ENCODE results near the gene PLA2G10. TPM values are rescaled to one million over a fixed set of nuclear protein-coding genes. Genes with fewer than 3 reads are reported as not detected.
A peak's percentile ranks its signal among the peaks of the same experiment; 100 is the strongest.
"Not testable (repeated sequence)": the region's sequence is repeated elsewhere in the genome, so short reads cannot be mapped to it uniquely, and the experiment has no call there.

The PLA2G10 gene
- total RNA-seq, 5 donors from 2014 or later (not counting 1 experiment from before 2014, with no cell fraction given), result 0.29 TPM; not detected in 4

GRCh38 chr16:14641206-14641605 lies 52.9 kb downstream of the PLA2G10 start:
- H3K4me3 ChIP-seq (ENCODE audit: control insufficient read depth in 1 of 2, extremely low read depth in 1 of 2, low read length in 1 of 2), result no peak overlapping the region
- Mint-ChIP-seq H3K36me3 (peaks cover 18% of the 10 kb centered on the region), H3K27ac (no peak overlapping the region), H3K9me3 (no peaks in the 10 kb centered on the region), H3K4me1 (peaks cover 37 to 44% (median 40%) of the 10 kb centered on the region in 3 donors), H3K27me3 (no peaks in the 10 kb centered on the region), H3K4me3 (no peak overlapping the region)
- POLR2A ChIA-PET, result no interaction called here
- no peak for DNase-seq
- H3K27ac ChIP-seq (ENCODE audit: low read length), result no peak overlapping the region
- no peaks in the 10 kb centered on the region for H3K4me1 ChIP-seq (ENCODE audit: control insufficient read depth in 1 of 2, extremely low read depth in 1 of 2, insufficient read depth in 2 of 2, low read length in 2 of 2)
- H3K27me3 ChIP-seq (replicated peaks in 1 of 2; ENCODE audit: control insufficient read depth in 2 of 2, extremely low read depth in 1 of 2, insufficient read depth in 2 of 2, low read length in 1 of 2), result no peaks in the 10 kb centered on the region
- CTCF ChIA-PET, result no interaction called here
- no peak for ATAC-seq (replicated peaks in 1 of 4)
- peaks cover 4 to 50% of the 10 kb centered on the region in 2 donors for H3K36me3 ChIP-seq (ENCODE audit: control insufficient read depth in 2 of 2, extremely low read depth in 1 of 2, insufficient read depth in 1 of 2, low read length in 1 of 2)
- no CpG with 5 or more reads among the region's 8 CpGs for WGBS (ENCODE audit: insufficient coverage)
- H3K9me3 ChIP-seq, result no peaks in the 10 kb centered on the region

- Histone ChIP-seq H3K27me3 (replicated peaks in 1 of 2; ENCODE audit: control insufficient read depth in 2 of 2, extremely low read depth in 1 of 2, insufficient read depth in 2 of 2, low read length in 1 of 2) (no peaks in the 10 kb centered on the region), H3K4me3 (ENCODE audit: control insufficient read depth in 1 of 2, extremely low read depth in 1 of 2, low read length in 1 of 2) (no peak overlapping the region), H3K36me3 (ENCODE audit: control insufficient read depth in 2 of 2, extremely low read depth in 1 of 2, insufficient read depth in 1 of 2, low read length in 1 of 2) (peaks cover 4 to 47% of the 10 kb centered on the region in 2 donors), H3K27ac (ENCODE audit: low read length) (no peak overlapping the region), H3K4me1 (ENCODE audit: control insufficient read depth in 1 of 2, extremely low read depth in 1 of 2, insufficient read depth in 2 of 2, low read length in 2 of 2) (peaks cover 0 to 3% of the 10 kb centered on the region in 2 experiments), H3K9me3 (no peaks in the 10 kb centered on the region)
- Mint-ChIP-seq H3K9me3 (no peaks in the 10 kb centered on the region), H3K4me3 (no peak overlapping the region), H3K4me1 (peaks cover 42 to 50% (median 45%) of the 10 kb centered on the region in 3 donors), H3K27me3 (no peaks in the 10 kb centered on the region), H3K36me3 (peaks cover 18% of the 10 kb centered on the region), H3K27ac (peak overlapping the region in 1 of 2 donors; percentile 12)
- 93% methylated on average over 6 of the region's 10 CpGs for WGBS (ENCODE audit: insufficient coverage)
- no peak for DNase-seq
- no peak for ATAC-seq (replicated peaks in 1 of 4)
- ChIA-PET POLR2A (interaction anchor here in 1 of 2 donors (0.5 kb wide), 1 partner anchor 15 kb away, joined by 4 read pairs; no protein-coding TSS in a partner anchor), CTCF (no interaction called here)
Observed at GRCh38 chr16:14640538-14640937, 53.6 kb downstream of the PLA2G10 start.

GRCh38 chr16:14636951-14637240 lies 57.2 kb downstream of the PLA2G10 start:
- WGBS (ENCODE audit: insufficient coverage), result no CpG with 5 or more reads among the region's 1 CpG
- H3K4me3 ChIP-seq (ENCODE audit: control insufficient read depth in 1 of 2, extremely low read depth in 1 of 2, low read length in 1 of 2); ATAC-seq (replicated peaks in 1 of 4); H3K9me3 Mint-ChIP-seq; H3K4me3 Mint-ChIP-seq; H3K27ac Mint-ChIP-seq; H3K27ac ChIP-seq (ENCODE audit: low read length); H3K27me3 Mint-ChIP-seq; H3K27me3 ChIP-seq (replicated peaks in 1 of 2; ENCODE audit: control insufficient read depth in 2 of 2, extremely low read depth in 1 of 2, insufficient read depth in 2 of 2, low read length in 1 of 2); CTCF ChIA-PET; H3K9me3 ChIP-seq; DNase-seq: not testable (repeated sequence)
- Mint-ChIP-seq H3K36me3 (peaks cover 15% of the 10 kb centered on the region), H3K4me1 (peaks cover 64 to 70% (median 64%) of the 10 kb centered on the region in 3 donors)
- H3K4me1 ChIP-seq (ENCODE audit: control insufficient read depth in 1 of 2, extremely low read depth in 1 of 2, insufficient read depth in 2 of 2, low read length in 2 of 2), result peaks cover 9 to 32% of the 10 kb centered on the region in 2 experiments
- POLR2A ChIA-PET, result interaction anchor here in 1 of 2 donors (0.6 kb wide), 1 partner anchor 46 kb away, joined by 3 read pairs; no protein-coding TSS in a partner anchor
- H3K36me3 ChIP-seq (ENCODE audit: control insufficient read depth in 2 of 2, extremely low read depth in 1 of 2, insufficient read depth in 1 of 2, low read length in 1 of 2), result peaks cover 4 to 36% of the 10 kb centered on the region in 2 donors

- H3K36me3 Mint-ChIP-seq, result peaks cover 15% of the 10 kb centered on the region
- CTCF ChIA-PET; H3K27me3 ChIP-seq (replicated peaks in 1 of 2; ENCODE audit: control insufficient read depth in 2 of 2, extremely low read depth in 1 of 2, insufficient read depth in 2 of 2, low read length in 1 of 2); H3K4me3 ChIP-seq (ENCODE audit: control insufficient read depth in 1 of 2, extremely low read depth in 1 of 2, low read length in 1 of 2); H3K27ac ChIP-seq (ENCODE audit: low read length); H3K27me3 Mint-ChIP-seq; DNase-seq; H3K9me3 Mint-ChIP-seq; ATAC-seq (replicated peaks in 1 of 4); POLR2A ChIA-PET; H3K9me3 ChIP-seq: not testable (repeated sequence)
- H3K27ac Mint-ChIP-seq, result peak overlapping the region; percentile 9 to 34
- peak overlapping the region in 1 of 3 donors; percentile 17 for H3K4me3 Mint-ChIP-seq
- Histone ChIP-seq H3K36me3 (ENCODE audit: control insufficient read depth in 2 of 2, extremely low read depth in 1 of 2, insufficient read depth in 1 of 2, low read length in 1 of 2) (peaks cover 4 to 36% of the 10 kb centered on the region in 2 donors), H3K4me1 (ENCODE audit: control insufficient read depth in 1 of 2, extremely low read depth in 1 of 2, insufficient read depth in 2 of 2, low read length in 2 of 2) (peaks cover 13 to 37% of the 10 kb centered on the region in 2 experiments)
- H3K4me1 Mint-ChIP-seq, result peaks cover 67 to 74% (median 68%) of the 10 kb centered on the region in 3 donors
- 78% methylated on average over 4 of the region's 17 CpGs for WGBS (ENCODE audit: insufficient coverage)
Observed at GRCh38 chr16:14636179-14636950, 57.7 kb downstream of the PLA2G10 start.

GRCh38 chr16:14635395-14636165 lies 58.5 kb downstream of the PLA2G10 start:
- peaks cover 13% of the 10 kb centered on the region for H3K36me3 Mint-ChIP-seq
- 94% methylated on average over 6 of the region's 12 CpGs for WGBS (ENCODE audit: insufficient coverage)
- Histone ChIP-seq H3K36me3 (ENCODE audit: control insufficient read depth in 2 of 2, extremely low read depth in 1 of 2, insufficient read depth in 1 of 2, low read length in 1 of 2) (peaks cover 4 to 30% of the 10 kb centered on the region in 2 donors), H3K4me1 (ENCODE audit: control insufficient read depth in 1 of 2, extremely low read depth in 1 of 2, insufficient read depth in 2 of 2, low read length in 2 of 2) (peaks cover 18 to 45% of the 10 kb centered on the region in 2 experiments), H3K9me3 (no peaks in the 10 kb centered on the region), H3K4me3 (ENCODE audit: control insufficient read depth in 1 of 2, extremely low read depth in 1 of 2, low read length in 1 of 2) (no peak overlapping the region), H3K27me3 (replicated peaks in 1 of 2; ENCODE audit: control insufficient read depth in 2 of 2, extremely low read depth in 1 of 2, insufficient read depth in 2 of 2, low read length in 1 of 2) (no peaks in the 10 kb centered on the region), H3K27ac (ENCODE audit: low read length) (no peak overlapping the region)
- DNase-seq (no peak), ATAC-seq (replicated peaks in 1 of 4) (no peak)
- H3K9me3 Mint-ChIP-seq, result no peaks in the 10 kb centered on the region
- peak overlapping the region; percentile 9 to 99 for H3K27ac Mint-ChIP-seq
- H3K4me1 Mint-ChIP-seq, result peaks cover 63 to 73% (median 66%) of the 10 kb centered on the region in 3 donors
- H3K4me3 Mint-ChIP-seq, result peak overlapping the region; percentile 17 to 98 (median 18)
- CTCF ChIA-PET, result no interaction called here
- H3K27me3 Mint-ChIP-seq, result no peaks in the 10 kb centered on the region
- POLR2A ChIA-PET, result no interaction called here

GRCh38 chr16:14634389-14634725 lies 59.8 kb downstream of the PLA2G10 start:
- no CpG with 5 or more reads among the region's 7 CpGs for WGBS (ENCODE audit: insufficient coverage)
- no peaks in the 10 kb centered on the region for H3K27me3 Mint-ChIP-seq
- peaks cover 58 to 67% (median 63%) of the 10 kb centered on the region in 3 donors for H3K4me1 Mint-ChIP-seq
- no peak for ATAC-seq (replicated peaks in 1 of 4)
- no peak overlapping the region for H3K27ac ChIP-seq (ENCODE audit: low read length)
- ChIA-PET CTCF (no interaction called here), POLR2A (interaction anchor here in 1 of 2 donors (1.0 kb wide), 1 partner anchor 714 kb away, joined by 3 read pairs; the partner anchor contains the start of gene ERCC4)
- H3K4me1 ChIP-seq (ENCODE audit: control insufficient read depth in 1 of 2, extremely low read depth in 1 of 2, insufficient read depth in 2 of 2, low read length in 2 of 2), result peaks cover 22 to 54% of the 10 kb centered on the region in 2 experiments
- peaks cover 6% of the 10 kb centered on the region for H3K36me3 Mint-ChIP-seq
- peak overlapping the region; percentile 99 for H3K27ac Mint-ChIP-seq
- H3K4me3 Mint-ChIP-seq, result peak overlapping the region; percentile 98 to 100 (median 99)
- no peaks in the 10 kb centered on the region for H3K27me3 ChIP-seq (replicated peaks in 1 of 2; ENCODE audit: control insufficient read depth in 2 of 2, extremely low read depth in 1 of 2, insufficient read depth in 2 of 2, low read length in 1 of 2)
- H3K36me3 ChIP-seq (ENCODE audit: control insufficient read depth in 2 of 2, extremely low read depth in 1 of 2, insufficient read depth in 1 of 2, low read length in 1 of 2), result peaks cover 4 to 20% of the 10 kb centered on the region in 2 donors
- H3K9me3 Mint-ChIP-seq, result peaks cover 0 to 4% (median 3%) of the 10 kb centered on the region in 3 donors
- peak overlapping the region in 1 of 2 donors; percentile 85 for H3K4me3 ChIP-seq (ENCODE audit: control insufficient read depth in 1 of 2, extremely low read depth in 1 of 2, low read length in 1 of 2)
- no peak for DNase-seq
- no peaks in the 10 kb centered on the region for H3K9me3 ChIP-seq
